HT1080 (cell line): Measurements from ENCODE around the gene GPR107. TPM values are rescaled to one million over a fixed set of nuclear protein-coding genes. Genes with fewer than 3 reads are reported as not detected.

Experiments used
- DNase-seq: peaks from one replicate; pipeline ENCODE4 v3.0.0-alpha.2; 2015; ENCODE audit warnings: low read depth
- total RNA-seq: library from RNA; depleted of rRNA; stranded (reverse); fragments of >200 nt; shearing (Covaris generic); gene quantifications from 2 replicates; pipeline ENCODE4 v1.2.3, GENCODE V29; 2014

GPR107 gene
- total RNA-seq, 1 experiment from 2014 or later, result 13.6 TPM

DNA sequence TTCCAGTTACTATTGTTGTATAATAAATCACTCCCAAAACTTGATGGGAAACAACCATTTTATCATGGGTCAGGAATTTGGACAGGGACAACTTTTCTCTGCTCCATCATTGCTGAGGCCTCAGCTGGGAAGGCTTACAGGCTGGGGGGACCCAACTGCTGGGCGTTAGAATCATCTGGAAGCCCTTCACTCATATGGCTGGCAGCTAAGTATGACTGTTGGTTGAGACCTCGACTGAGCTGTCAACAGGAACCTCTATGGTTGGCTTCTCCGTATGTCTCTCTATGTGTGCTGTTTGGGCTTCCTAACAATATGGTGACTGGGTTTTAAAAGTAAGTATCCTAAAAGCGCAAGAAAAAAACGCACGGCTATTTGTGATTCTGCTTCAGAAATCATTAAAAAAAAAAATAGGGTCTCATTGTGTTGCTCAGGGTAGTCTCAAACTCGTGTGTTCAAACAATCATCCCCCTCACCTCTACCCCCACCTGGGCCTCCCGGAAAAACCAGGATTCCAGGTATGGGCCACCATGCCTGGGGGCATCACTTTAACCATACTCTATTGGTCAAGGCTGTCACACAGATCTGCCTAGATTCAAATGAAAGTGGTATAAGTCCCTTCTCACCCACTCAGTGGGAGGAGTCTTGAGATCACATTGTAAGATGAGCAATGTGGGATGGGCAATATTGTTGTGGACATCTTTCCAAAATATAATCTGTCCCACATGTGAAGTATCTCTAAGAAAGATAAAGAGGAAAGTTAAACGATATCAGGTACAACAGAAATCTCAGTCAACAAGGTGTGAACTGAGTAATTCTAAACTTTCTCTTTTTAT is 26.0 kb upstream of the GPR107 start:
- DNase-seq, result no peak

DNA sequence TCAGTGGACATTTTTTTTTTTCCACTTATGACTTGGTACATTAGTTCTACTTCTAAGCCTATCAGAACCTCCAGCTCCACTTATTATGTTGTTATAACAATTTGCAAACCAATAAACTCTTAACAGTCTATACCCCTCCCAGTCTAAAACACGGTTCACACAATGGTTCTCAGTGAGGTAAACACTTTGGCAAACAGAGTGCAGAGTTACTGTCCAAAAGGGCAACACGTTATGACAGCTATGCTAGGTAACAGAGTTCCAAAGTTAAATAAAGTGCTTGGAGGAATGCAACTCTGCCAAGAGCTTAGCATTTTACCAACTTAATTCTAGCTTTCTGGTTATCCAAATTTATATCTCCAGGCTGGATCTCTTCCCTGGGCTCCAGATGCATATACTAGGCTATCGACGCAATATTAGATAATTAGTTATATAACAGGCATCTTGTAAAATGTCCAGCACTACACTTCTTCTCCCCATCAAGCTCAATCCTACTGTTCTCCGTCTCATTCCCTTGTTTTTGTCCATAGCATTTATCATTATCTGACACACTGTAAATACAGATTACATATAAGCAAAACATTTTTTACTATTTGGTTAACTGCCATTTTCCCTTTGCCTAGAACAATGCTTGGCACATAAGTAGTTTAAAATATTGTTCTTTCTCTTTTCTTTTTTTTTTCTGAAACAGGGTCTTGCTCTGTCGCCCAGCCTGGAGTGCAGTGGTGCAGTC is 25.0 kb upstream of the GPR107 start:
- no peak for DNase-seq

DNA sequence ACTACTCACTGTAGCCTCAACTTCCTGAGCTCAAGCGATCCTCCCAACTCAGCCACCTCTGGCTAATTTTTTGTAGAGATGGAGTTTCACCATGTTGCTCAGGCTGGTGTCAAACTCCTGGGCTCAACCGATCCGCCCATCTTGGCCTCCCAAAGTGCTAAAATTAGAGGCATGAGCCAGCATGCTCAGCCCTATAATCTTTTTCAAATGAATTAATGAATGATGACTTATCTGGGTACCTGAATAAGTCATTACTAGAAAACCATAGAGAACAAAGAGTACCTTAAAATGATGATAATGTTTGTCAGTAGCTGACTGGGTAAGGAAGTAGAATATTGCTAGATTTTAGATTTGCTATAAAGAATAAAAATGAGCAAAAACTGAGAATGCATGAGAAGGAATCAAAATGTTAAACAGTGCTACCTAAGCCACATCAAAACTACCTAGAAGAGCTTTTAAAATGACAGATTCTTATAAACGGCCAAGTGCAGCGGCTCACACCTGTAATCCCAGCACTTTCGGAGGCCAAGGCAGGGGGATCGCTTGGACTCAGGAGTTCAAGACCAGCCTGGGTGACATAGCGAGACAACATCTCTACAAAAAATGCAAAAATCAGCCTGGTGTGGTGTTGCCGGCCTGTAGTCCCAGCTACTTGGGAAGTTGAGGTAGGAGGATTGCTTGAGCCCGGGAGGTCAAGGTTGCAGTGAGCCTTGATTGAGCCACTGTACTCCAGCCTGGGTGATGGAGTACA is 24.3 kb upstream of the GPR107 start:
- DNase-seq, result no peak

DNA sequence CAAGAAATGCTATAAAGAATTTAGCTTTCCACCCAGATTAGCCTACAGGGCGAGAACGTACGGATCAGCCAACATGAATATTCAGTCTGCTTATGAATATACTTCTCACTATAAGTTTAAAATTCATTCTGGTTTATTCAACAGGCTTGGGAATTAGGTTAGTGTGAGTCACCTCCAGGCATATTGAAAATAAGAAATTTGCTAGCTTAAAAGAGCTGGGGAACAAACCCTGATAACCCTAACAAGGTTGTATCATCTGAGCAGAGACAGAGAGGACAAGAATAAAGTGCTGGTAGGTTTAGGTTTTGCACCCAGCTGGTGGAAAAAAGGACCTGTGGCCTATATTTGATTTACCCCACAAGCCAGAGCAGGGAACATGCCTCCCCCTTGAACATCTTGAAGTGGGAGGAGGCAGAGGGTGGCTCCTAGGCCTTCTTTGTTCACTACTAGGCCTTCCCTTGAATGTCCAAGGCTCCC is 23.0 kb upstream of the GPR107 start:
- no peak for DNase-seq

DNA sequence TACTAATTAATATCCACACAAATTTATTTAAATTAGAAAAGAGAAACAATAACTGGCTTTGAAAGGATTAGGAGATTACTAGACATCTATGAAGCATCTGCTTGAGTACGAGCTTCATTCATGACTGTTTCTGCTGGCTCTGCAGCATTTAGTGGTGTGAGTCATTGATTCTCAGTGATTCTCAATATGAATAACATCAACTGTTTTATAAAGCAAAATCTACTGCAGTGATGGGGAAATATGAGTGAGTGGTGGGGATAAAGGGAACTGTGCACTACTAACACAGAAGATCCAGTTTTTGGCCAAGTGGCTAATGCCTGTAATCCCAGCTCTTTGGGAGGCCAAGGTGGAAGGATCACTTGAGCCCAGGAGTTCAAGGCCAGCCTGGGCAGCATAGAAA is 19.1 kb upstream of the GPR107 start:
- DNase-seq, result peak; percentile 54

DNA sequence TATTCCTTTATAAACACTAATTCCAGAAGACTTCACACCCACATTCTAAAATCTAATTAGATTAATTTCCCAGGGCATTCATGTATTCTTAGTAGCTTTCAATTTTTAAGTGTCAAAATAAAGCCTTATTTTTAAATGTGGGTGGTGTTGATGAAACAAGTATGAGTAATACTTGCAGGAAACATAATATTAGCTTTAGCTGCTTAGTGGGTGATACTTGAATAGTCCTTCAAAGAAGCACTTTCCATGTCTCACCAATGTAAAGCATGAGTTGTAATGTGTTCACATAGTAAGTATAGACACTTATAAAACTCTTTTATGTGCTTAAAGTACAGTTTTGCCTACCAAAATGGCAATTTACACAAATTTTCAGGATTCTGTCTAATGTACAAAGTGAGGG is 17.6 kb upstream of the GPR107 start:
- peak; percentile 49 for DNase-seq

DNA sequence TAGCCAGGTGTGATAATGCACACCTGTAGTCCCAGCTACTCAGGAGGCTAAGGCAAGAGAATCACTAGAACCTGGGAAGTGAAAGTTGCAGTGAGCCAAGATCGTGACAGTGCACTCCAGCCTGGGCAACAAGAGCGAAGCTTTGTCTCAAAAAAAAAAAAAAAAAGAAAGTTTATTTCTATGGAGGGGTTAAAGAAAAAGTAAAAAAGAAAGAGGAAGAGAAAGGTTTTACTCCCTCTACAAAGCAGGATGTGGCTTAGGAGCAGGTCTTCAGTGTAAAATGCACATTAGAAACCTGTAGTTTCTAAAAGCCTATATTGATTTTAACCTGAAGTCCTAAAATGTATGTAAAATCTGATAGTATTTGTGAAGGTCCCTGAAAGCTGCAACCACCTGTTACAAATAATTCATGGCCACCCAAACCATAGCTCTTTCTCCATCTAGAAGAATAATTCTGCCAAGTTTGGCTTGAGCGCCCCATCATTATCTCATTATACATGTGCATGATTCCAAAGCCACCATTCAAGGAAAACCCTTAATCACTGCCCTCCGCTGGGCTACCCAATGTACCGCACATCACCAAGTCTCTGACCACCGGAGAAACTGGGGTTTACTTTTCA is 14.1 kb upstream of the GPR107 start:
- DNase-seq, result no peak

DNA sequence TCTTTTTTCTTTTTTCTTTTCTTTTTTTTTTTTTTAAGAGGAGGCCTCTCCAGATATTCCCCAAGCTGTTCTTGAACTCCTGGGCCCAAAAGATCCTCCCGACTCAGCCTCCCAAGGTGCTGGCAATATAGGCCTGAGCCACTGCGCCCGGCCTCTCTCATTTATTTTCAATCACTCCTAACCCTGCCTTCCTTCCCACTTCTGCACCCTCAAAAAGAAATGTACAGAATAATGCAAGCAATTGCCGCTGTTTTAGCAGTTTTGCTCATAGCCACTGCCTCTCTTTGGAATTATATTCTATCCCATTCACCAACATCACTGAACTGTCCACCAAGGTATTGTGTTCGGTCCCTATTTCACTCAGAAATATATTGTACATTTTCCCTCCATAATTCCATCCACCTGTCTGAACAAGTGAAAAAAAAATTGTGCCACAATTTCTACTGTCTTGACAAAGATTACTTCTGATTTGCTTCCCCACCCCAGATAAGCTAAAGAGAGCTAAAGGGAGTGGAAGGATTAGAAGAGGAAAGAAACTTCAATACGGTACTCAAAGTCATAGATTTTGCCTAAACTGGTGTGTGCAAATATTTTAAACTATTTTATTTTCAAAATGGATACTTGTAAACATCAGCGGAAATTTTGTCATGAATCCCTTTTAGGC is 12.6 kb upstream of the GPR107 start:
- DNase-seq, result no peak

DNA sequence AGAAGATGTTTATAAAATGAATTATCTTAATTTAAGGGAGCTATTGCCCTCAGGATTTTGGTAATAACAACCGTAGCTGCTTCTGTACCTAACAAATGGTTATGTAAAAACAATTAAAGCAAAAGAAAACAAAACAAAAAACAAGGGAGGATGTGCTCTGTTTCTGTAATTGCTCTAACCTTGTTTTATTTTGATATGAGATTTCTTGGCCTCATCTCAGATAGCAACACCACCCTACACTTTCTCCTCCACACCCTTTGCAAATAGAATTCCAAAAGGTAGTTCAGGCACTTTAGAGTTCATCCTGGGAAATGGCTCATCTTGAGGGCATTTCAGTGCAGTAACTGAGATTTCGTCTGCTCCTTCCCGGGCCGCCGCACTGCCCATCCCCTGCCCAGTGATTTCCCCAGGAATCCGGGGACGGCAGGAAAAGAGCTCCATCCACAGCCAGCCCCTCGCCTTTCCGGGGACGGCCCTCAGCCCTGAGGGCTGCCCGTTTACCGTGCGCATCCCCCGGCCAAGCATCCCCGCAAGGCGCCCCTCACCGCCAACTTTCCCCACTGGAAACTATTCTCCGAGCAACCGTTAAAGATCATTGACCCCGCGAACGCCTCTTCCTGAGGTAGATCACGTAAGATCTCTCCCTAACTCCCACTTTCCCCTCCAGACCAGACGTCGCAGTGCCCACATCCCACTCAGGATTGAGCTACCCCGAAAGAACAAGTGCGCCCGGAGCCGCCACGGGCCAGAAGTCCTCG is 11.9 kb upstream of the GPR107 start:
- DNase-seq, result peak; percentile 25

DNA sequence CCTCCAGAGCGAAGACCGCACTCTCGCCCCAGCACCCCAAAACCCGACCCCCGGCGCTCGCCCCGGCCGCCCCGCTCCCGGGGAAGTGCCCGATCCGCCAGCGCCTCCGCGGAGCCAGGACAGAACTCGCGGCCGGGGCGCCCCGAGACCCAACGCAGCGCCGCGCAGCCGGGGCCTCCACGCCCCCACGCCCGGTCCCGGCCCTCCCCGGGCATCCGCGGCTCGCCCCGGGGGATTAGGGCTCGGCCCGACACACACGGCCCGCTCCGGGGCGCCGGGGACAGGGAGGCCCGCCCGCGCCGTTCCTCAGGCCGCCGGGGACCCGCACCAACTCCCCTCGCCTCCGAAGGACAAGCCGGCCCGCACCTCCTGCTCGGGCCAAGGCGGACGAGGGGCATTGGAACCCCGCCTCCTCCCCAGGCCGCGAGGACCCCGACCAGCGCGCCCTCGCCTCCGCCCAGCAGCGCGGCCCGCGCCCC is 11.3 kb upstream of the GPR107 start:
- DNase-seq, result no peak

DNA sequence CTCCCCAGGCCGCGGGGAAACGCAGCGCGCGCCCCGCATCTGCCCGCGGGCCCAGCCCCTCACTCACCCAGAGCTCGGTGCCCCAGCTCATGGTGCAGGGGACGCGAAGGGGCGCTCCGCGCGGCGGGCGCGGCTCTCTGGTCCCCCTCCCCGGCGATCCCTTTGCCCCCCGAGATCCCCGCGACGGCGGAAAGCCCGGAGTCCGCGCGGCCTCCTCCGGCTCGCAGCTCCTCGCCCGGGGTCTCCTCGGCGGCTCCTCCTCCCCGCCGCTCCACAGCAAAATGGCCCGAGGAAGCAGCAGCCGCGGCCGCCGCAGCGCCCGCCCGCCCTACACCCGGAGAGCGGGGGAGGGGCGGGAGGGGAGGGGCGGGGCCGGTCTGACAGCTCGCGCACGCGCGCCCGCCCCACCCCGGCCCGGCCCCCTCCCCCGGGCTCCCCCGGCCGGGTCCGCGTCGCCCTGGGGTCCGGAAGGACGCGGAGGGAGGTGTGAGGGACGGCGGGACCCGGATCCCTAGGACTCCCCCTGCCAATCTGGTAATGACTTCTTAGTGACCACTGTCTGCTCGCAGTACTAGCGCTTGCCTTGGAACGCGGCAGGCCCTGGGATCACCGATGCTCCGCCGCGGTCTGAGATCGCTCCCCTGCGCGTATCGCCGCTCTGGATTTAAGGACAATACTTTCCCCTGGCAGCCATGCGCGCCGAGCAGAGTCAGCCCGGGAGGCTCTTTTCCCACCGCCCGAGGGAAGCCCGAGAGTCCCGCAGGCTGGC is 10.6 kb upstream of the GPR107 start, which contains the start of gene FNBP1:
Gene FNBP1 (minus strand): TSS at position 305 of the 769 bp plus-strand sequence. CDS start 214 bp downstream, at position 91.
- peak; percentile 30 for DNase-seq

DNA sequence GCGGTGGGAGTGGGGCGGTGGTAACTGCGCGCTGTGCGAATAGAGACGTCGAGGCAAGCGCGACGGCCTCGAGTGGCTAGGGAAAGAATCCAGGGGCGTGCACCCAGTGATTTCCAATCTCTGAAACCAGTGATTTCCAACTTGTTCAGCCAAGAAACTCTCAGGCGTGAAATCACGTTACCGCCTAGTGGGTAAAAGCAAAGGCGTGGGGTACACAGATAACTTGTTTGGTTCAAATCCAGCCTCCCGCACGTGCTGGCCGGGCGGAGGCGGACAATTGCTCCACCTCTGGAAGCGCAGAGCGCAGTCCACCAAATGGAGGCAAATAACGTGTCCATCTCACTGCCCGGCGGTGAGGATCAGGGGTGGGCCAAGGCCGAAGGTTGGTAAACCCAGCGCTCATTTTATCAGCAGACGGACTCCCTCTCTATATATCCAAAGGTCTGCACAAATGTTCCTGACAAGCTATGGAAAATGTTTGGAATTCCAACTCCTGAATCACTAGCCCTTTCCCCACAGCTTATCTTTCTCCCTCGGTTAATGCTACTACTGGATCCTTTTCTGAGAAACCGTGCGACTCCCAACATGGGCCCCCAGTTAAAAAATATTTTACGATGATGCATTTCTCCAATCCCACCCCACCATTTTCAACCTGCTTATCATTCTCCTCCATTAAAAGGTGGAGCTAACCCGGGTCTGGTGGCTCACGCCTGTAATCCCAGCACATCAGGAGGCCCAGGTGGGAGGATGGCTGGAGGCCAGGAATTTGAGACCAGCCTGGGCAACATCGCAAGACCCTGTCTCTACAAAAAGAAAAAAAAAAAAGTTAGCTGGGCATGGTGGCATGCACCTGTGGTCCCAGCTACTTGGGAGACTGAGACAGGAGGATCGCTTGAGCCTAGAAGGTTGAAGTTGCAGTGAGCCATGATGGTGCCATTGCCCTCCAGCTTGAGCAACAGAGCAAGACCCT is 9.8 kb upstream of the GPR107 start:
- no peak for DNase-seq

DNA sequence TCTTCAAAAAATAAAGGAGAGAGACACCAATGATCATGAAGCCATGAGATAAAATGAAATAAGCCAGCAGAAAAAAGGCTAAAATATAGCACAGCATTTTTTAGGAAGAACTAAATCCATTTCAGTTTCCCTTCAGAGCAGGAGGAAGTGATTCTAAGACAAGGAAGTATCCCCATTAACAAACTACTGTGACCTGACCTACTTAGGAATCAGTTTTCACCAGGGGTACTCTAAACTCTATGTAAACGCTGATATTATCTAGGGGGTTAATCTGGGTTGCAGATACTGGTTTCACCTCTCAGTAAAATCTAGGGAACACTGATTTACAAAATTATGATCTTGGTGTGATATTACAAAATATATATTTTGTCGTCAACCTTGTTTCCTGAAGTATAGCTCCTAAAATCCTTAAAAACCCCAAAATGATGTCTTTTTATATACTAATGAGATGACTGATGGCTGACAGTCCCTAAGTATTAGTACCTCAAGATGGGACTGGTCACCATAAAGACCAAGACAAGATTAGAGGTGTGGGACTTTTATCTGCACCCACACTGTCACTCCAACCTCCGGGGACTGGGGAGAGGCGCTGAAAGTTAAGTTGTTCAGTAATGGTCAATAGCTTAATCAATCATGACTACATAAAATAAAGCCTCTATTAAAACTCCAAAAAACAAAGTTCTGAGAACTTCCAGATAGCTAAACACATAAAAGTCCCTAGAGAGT is 7.8 kb upstream of the GPR107 start:
- DNase-seq, result no peak

DNA sequence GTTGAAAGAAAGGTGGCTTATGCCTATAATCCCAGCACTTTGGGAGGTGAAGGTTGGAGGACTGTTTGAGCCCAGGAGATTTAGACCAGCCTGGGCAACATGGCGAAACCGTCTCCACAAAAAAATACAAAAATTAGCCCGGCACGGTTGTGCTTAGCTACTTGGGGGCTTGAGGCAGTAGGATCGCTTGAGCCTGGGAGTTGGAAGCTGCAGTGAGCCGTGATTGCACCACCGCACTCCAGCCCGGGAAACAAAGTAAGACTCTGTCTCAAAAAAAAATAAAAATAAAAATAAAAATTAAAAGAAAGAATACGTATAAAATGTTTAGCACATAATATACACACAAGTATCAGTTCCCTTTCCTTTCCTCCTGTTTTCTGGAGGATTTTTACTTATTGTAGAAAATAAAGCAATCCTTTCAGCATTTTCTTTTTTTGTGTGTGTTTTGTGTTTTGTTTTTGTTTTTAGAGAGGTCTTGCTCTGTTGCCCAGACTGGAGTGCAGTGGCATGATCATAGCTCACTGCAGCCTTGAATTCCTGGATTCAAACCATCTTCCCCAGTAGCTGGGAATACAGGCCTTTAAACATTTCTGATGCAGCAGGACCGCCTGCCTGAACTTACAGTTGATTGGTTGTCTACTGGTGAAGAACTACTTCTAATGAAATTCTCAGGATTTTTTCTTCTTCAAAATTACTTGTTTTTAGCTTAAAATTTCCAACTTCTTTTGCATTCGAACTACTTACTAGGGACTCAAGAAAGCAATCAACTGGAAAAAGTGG is 4.1 kb upstream of the GPR107 start:
- no peak for DNase-seq

DNA sequence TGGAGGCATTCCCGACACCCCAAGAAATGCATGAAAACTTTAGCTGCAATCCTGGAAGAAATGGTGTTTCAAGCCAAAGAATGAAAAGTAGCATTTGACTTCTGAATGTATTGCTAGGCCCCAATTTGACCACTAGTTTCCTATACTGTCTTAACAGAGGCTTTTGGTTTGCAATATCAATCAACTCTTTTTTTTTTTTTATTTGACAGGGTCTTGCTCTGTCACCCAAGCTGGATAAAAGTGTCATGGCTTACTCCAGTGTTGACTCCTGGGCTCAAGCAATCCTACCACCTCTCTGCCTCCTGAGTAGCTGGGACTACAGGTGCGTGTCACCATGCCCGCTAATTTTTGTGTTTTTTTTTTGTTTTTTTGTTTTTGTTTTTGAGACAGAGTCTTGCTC is 3.2 kb upstream of the GPR107 start:
- no peak for DNase-seq

DNA sequence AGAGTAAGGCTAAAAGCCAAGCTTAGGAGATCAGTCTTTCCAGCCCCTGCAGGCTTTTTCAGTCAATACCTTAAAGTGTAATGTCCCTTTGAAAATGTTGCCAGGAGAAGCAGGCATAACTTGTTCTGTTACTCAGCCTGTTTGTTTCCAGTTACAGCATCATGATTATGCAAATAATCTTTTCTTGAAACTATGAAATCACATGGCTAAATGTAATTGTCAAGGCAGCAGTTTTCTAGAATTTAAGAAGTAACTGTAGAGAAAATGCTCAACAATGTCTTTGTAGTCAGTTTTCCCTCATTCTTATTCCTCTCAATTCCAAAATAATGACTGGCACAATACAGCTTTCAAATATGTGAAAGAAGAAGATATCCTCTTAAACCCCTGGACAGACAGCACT is 1.9 kb upstream of the GPR107 start:
- no peak for DNase-seq
